IPS-18c (cell line): ENCODE results near the gene SHANK3.

Source experiments
- H3K4me3 ChIP-seq: 2 replicates; pipeline ENCODE4 v1.7.0; 2013; ENCODE audit warnings: low read depth, mild to moderate bottlenecking, low read length, moderate library complexity; ENCODE audit not compliant: insufficient read depth
- H3K9me3 ChIP-seq: one replicate; pipeline ENCODE4 v1.6.1; 2013; ENCODE audit warnings: mild to moderate bottlenecking, low read length, moderate library complexity; ENCODE audit not compliant: control insufficient read depth, insufficient read depth

SHANK3 gene

DNA sequence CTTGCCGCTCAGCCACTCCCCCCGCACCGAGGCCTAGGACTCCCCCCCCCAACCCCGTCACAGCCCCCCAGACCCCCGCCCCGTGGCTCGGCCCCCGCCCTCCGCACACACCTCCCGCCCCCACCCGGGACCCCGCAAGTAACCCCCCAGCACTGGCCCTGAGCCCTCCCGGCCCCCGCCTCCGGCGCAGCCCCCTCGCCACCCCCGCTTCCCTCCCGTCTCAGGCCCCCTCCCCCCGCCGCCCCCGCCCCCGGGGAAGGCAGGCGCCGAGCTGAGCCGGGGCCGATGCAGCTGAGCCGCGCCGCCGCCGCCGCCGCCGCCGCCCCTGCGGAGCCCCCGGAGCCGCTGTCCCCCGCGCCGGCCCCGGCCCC is 1.5 kb downstream of the SHANK3 start:
- peak overlapping the region; percentile 58; the same call in 1 of the 2 replicates for H3K4me3 ChIP-seq
- H3K9me3 ChIP-seq = peaks cover 2% of the 10 kb centered on the region

- peak overlapping the region; percentile 76 for H3K4me3 ChIP-seq
These were observed 2.3 kb downstream of the SHANK3 start for GRCh38 chr22:50674606-50675552.

DNA sequence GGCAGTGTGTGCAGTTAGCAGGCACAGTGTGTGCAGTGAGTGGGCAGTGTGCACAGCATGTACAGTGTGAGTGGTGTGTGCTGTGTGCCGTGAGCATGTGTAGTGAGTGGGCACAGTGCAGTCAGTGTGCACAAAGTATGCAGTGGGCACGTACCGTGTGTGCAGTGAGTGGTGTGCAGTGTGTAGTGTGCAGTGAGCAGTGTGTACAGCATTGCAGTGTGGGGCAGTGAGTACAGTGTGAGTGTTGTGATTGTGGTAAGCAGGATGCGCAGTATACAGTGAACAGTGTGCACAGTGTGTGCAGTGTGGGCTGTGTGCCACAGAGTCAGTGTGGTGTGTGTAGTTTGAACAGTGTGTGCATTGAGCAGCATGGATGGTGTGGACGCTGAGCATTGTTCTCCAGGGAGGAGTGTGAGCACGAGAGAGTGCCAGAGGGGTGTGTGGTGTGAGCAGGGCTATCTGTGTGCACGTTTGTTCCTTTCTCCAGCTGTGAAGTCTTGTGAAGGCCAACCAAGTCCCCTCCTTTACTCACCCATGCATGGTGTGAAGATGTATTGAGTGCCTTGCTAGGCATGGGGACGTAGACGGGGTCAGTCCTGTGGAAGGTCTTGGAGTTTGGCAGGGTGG is 3.0 kb downstream of the SHANK3 start:
- peak overlapping the region; percentile 76 for H3K4me3 ChIP-seq
- H3K9me3 ChIP-seq = peaks cover 2% of the 10 kb centered on the region

More at GRCh38 chr22:50674606-50675552, 2.3 kb downstream of the SHANK3 start:
- H3K9me3 ChIP-seq = peaks cover 2% of the 10 kb centered on the region

- H3K9me3 ChIP-seq = peaks cover 2% of the 10 kb centered on the region
- H3K4me3 ChIP-seq = no peak overlapping the region
These were observed 3.6 kb downstream of the SHANK3 start for GRCh38 chr22:50676180-50676636.

GRCh38 chr22:50676661-50677492 is 4.3 kb downstream of the SHANK3 start:
- H3K9me3 ChIP-seq = peaks cover 2% of the 10 kb centered on the region
- no peak overlapping the region for H3K4me3 ChIP-seq

DNA sequence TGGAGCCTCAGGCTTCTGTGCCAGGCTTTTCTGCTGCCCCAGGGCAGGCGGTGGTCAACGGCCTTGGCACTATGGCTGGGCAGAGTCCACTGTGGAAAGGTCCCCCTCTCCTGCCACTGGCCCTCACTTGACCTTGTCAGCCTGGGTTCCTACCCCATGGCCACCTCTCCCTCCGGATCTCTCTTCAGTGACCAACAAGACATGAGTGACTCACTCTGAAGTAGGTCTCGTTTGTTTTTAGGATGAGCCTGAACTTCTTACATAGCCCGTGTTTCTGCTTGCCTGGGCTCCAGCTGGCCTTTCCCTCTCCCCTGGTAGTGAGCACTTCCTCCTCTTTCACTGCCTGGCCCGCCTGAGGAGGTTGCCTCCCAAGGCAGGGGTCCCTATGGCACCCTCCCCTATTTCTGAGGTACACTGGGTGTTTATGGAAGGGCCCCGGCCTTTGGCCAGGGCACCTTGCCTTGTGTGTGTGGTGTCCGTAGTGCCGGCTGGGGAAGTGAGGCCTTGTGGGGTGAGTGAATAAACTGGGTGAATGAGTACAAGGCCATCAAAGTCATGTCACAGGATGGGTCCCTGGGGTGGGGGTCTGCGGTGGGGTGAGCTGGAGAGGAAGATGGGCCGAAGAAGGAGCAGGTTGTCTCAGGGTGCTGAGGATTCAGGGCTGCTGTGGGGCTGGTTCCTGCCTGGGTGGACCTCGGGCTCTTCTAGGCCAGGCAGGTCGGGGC is 5.0 kb downstream of the SHANK3 start:
- no peak overlapping the region for H3K4me3 ChIP-seq

DNA sequence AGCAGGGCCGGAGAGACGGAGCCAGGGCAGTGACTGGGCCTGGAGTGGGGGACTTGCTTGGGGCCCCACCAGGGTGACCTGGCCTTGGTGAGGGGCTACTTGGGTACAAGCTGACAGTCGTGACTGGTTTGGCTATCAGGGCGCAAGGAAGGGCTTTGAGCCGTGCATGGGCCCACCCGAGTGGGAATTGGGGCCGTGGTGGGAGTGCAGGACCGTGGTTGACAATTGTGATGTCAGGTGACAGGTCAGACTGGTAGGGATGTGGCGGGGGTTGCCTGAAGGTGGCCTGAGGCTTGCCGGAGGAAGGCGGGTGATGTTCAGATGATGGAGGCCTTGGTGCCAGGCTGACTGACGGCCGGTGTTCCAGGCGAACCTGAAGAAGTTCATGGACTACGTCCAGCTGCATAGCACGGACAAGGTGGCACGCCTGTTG is 5.6 kb downstream of the SHANK3 start:
- H3K4me3 ChIP-seq = no peak overlapping the region
- H3K9me3 ChIP-seq = peaks cover 2% of the 10 kb centered on the region

More for the DNA sequence above, 5.0 kb downstream of the SHANK3 start:
- H3K9me3 ChIP-seq = peaks cover 2% of the 10 kb centered on the region

GRCh38 chr22:50678651-50679521 is 6.3 kb downstream of the SHANK3 start:
- no peak overlapping the region for H3K4me3 ChIP-seq
- H3K9me3 ChIP-seq = peaks cover 2% of the 10 kb centered on the region

DNA sequence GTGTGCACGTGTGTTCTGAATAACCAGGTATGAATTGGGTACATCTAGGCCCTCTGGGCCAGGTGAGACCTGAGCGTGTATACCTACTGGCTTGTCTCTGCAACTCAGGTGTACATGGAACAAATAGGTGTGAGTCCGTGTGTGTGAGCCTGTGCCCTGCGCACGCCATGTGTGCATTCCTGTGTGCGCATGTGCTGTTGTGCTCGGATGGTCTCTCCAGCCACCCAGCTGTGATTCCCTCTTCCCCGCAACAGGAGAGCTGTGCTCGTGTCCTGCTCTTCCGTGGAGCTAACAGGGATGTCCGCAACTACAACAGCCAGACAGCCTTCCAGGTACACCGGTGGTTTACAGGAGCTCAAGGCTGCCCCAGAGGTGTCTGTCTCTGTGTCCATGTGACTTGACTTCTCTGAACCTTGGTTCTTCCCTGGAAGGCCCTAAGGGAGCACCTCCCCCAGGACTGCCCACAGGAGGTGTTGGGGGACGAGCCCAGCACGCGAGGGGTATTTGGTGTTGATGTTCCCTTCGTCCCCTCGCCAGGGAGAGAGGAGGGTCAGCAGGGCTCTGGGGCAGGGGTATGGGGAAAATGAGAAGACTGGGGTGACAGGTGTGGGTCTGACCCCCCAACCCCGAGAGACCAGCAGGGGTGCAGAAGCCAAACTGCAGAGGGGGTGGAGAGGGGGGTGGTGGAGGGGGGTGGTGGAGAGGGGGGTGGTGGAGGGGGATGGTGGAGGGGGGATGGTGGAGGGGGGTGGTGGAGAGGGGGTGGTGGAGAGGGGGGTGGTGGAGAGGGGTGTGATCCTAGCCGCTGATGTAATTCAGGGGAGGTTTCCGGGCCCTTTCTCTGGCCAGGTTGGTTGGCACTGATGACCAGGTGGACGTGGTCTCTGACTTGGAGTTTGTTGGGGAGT is 10.7 kb downstream of the SHANK3 start:
- no peak overlapping the region for H3K4me3 ChIP-seq

DNA sequence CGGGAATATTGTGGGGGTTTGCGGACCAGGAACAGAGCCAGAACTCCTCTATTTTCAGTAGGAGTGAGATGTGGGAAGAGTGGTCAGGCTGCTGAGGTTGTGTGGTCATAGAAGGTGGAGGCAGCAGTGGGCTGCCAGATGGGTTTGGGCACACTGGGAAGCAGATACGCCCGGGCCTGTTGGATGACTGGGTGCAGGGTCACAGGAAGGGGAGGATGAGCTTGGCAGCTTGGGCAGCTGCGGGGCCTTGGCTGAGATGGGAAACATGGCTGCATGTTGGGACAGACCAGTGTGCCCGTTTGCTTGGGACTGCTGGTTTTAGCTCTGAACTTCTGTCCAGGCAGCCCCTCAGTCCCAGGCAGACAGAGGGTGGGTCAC is 11.4 kb downstream of the SHANK3 start:
- no peaks in the 10 kb centered on the region for H3K9me3 ChIP-seq

More for the DNA sequence above, 10.7 kb downstream of the SHANK3 start:
- H3K9me3 ChIP-seq = no peaks in the 10 kb centered on the region

GRCh38 chr22:50684501-50684900 is 11.9 kb downstream of the SHANK3 start:
- Histone ChIP-seq H3K9me3 (no peaks in the 10 kb centered on the region), H3K4me3 (no peak overlapping the region)

More for the DNA sequence above, 11.4 kb downstream of the SHANK3 start:
- H3K4me3 ChIP-seq = no peak overlapping the region

DNA sequence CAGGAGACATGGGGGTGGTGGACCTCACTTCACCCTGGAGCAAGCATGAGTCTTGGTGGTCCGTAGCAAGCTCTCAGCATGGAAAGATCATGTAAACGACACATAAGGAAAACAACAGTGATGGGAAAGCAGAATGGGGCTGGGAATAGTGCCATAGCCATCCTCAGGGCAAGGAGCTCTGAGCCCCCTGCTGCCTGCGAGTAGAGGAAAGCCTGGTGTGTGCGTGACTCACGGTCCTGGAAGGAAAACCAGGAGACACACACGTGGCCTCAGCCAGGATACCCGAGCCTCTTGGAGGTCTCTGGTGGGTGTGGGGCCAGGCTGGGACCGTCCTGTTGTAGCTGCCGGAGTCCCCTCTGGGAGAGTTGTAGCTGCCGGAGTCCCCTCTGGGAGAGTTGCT is 12.4 kb downstream of the SHANK3 start:
- H3K9me3 ChIP-seq = no peaks in the 10 kb centered on the region
- H3K4me3 ChIP-seq = no peak overlapping the region

GRCh38 chr22:50686794-50687193 is 14.2 kb downstream of the SHANK3 start:
- H3K4me3 ChIP-seq = no peak overlapping the region

GRCh38 chr22:50687829-50688228 is 15.2 kb downstream of the SHANK3 start:
- no peak overlapping the region for H3K4me3 ChIP-seq
- no peaks in the 10 kb centered on the region for H3K9me3 ChIP-seq

More at GRCh38 chr22:50686794-50687193, 14.2 kb downstream of the SHANK3 start:
- H3K9me3 ChIP-seq = no peaks in the 10 kb centered on the region

GRCh38 chr22:50688448-50688847 is 15.8 kb downstream of the SHANK3 start:
- H3K9me3 ChIP-seq = no peaks in the 10 kb centered on the region
- H3K4me3 ChIP-seq = no peak overlapping the region
